Measurements from ENCODE around the gene HOXD11.

Gene HOXD11

GRCh38 chr2:176109192-176109901 lies 2.3 kb downstream of the HOXD11 start:
- no peak for DNase-seq

GRCh38 chr2:176109946-176110345 lies 2.9 kb downstream of the HOXD11 start:
- DNase-seq, result no peak

- no peak for DNase-seq
Observed at GRCh38 chr2:176110415-176111308, 3.6 kb downstream of the HOXD11 start.

- DNase-seq, result peak; percentile 42
Observed at GRCh38 chr2:176111309-176111663, 4.2 kb downstream of the HOXD11 start.

DNA sequence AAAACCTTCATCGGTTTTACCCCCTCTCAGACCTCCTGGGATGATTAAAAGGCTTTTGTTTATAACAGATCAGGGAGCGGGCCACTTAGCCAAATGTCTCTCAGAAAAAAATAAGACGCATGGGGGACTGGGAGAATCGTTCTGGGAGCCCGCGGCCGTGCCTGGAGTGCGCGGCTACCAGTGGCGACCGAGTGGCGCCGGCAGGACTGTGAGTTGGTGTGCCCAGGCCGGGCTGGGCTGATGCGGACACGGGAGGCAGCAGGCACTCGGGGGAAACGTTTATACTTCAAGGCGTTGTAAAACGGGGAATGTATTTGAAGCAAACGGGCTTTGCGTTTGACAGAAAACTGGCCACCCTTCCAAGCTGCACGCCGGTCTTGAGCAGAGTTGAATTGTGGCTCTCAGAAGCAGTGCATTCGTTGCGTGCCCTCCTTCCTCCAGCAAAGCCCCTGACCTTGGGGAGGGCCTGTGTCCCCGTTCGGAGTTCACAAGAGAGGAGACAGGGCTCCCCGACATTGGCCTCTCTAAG lies 4.8 kb downstream of the HOXD11 start:
- DNase-seq, result no peak

DNA sequence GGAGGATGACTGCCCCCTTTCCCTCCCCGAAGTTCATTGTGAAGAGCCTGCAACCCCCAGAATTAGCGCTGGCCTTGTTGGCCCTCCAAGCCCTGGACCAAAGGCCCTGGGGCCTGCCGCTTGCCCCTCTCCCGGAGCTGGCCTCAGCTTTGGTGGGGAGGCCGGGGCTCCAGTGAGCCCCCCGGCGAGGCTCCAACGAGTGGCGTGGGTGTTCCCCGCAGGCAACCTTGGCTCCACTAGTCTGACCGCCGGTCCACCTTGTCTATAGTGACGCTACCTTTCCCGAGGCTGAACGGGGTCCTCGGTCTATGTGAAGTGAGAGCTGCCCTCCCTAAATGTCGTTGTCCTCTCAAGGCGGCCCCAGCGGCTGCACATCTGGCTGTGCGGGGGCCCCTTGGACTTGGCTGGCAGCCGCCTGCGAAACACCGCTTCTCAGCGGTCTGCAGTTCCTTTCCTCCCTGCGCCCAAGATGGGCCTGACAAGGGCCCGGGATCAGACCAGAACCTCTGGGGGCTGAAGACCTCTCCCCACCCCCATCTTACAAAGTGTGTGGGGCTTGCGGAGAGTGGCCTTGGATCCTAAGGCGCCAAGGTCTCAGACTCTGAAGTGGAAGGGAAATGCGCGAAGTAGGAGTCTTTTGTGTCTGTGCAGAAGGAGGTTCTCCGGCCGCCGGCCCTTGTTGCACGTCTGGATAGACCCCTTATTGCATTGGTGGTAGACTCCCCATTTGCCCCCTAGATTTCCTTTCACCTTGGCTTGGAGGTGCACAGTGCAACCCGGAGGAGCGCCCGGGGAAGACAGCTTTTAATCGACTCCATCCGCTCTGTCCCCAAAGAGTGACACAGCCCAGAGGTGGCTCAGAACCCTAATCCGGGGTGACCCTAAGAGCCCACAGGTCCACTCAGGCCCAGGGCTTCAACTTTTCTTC lies 5.6 kb downstream of the HOXD11 start:
- no peak for DNase-seq

DNA sequence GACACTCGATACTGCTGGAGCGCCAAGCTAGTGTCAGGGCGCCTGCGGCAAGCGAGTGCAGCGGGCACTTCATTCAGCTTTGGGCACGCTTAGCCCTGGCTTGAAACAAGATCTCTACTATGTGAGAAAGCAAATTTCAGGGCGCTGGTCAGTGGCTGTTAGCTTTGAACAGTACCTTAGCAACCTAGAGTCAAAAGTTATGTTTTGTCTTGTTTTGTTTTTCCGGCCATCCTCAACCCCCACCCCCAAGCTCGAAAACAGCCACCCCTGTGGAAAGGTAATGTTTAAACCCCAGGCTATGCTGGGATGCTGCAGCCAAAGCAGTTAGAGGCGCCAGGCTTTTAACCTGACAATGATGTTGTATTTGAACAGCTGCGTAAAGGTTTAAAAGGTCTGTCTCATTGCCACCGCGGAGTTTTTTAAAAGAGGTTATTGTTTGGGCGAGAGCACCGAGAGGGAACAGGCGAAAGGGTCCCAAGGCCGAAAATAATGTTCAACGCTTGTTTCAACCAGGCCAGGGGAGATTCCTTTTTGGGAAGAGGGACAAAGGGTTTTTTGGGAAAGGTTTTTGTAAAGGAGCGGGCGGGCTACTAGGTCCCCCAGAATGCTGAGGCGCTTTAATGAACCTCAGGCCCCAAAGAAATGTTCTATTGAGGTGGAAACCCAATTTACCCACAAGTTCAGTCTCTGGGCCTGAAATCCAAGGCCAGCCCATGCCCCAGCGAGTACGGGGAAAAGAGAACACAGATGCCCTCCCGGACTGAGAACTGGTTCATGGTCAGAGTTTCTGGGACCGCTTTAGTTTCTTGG lies 7.2 kb downstream of the HOXD11 start:
- DNase-seq, result peak; percentile 48

GRCh38 chr2:176114930-176115625 lies 8.0 kb downstream of the HOXD11 start:
- DNase-seq, result no peak

DNA sequence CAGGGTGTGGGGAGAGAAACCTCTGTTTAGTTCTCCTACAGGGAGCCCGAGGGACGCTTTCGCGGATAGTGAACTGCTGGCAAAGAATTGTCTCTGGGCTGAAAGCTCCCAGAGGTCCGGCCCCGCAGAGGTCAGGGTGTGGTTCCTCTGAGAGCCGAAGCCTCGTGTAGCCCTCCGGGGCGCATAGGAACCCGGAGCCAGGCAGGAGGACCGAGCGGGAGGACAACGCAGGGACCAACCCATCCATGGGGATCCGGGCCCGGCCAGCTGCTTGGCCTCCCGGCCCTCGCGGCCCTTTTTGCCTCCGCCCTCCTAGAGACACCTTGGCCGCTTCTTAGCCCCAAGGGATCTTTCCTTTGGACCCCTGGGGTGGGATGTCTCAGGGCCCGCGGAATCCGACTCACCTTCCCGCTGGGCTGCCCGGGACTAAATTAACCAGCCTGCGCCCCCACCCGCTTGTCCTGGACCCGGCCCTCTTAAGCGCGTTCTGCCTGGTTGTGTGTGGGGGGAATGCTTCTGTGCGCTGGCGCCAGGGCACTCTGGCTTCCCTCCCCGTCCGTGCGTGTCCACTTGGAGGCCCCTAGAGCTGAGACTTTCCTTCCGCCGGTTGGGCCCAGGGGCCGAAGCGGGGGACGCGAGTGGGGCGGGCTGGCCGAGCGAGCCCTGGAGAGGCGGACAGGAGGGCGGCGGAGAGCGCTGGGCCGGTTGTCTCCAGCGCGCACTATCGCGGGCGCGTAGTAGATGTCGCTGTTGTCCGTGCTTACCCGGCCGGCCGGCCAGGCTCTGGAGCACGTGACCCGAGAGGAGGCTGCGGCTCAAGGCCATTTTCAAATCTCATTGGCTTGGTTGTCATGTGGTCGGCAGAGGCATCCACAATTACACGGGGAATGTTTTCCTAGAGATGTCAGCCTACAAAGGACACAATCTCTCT lies 9.1 kb downstream of the HOXD11 start, which contains the start of gene HOXD10:
Gene HOXD10 (plus strand): TSS at position 896 of the 931 bp plus-strand sequence. CDS start 56 bp downstream, outside the sequence.
- DNase-seq, result peak; percentile 54

DNA sequence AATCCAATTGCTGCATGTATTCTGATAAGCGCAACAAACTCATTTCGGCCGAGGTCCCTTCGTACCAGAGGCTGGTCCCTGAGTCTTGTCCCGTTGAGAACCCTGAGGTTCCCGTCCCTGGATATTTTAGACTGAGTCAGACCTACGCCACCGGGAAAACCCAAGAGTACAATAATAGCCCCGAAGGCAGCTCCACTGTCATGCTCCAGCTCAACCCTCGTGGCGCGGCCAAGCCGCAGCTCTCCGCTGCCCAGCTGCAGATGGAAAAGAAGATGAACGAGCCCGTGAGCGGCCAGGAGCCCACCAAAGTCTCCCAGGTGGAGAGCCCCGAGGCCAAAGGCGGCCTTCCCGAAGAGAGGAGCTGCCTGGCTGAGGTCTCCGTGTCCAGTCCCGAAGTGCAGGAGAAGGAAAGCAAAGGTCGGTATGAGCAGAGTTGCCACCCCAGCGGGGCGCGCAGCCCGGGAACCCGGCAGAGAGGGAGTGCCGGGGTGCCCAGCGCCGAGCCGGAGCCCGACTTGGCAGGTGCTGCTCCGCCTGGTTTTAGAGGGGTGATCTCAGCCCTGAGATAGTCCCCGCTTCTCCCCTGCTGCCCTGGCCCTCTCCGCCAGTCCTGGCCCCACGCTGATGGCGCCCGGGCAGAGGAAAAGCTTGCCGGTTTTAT lies 10.2 kb downstream of the HOXD11 start:
- no peak for DNase-seq

GRCh38 chr2:176117823-176118371 lies 10.8 kb downstream of the HOXD11 start:
- DNase-seq, result no peak

GRCh38 chr2:176118601-176119339 lies 11.7 kb downstream of the HOXD11 start:
- peak; percentile 39 for DNase-seq

GRCh38 chr2:176120364-176121189 lies 13.5 kb downstream of the HOXD11 start:
- no peak for DNase-seq

GRCh38 chr2:176121190-176122051 lies 14.3 kb downstream of the HOXD11 start:
- no peak for DNase-seq

- no peak for DNase-seq
Observed at GRCh38 chr2:176122052-176122682, 15.1 kb downstream of the HOXD11 start.
